HG02885 (cell line): ENCODE results near the gene SENP1.

Experiments used
- ATAC-seq: cut with Tn5 transposase; IDR thresholded peaks from one replicate; pipeline ENCODE4 v1.9.1; 2021; ENCODE audit warnings: mild to moderate bottlenecking; ENCODE audit not compliant: unreplicated experiment, poor library complexity

The SENP1 gene

DNA sequence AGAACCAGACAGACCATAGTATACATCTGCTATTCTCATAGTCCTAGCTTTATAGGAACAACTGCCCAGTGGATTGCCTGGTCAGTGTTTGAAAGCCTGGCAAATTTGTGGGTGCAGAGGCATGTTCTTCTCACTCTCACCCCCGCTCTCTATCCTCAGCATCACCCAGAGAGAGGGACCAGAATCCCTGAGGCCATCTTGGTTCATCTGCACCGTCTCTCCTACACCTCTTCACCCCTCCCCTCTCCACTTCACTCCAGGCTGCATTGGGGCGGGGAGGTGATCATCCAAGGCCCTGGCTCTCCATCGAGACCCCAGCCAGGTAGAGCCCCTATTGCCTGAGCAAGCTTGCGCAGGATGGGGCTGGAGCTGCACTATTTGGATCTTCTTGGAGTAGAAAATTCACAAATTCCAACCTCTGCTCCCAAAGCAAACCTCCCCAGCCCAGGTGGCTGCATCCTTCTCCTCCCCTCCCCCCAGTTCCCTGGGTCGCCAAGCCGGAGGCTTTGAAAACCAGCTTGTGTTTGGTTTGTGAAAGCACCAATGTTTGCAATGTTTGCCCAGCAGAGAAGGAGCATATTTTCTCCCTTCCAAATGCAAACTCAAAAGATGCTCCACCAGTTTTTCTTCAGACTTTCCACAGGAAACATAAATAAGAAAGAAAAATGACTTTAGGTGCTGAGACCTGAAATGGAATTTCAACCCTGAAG, 83.0 kb downstream of the SENP1 start:
- no peak for ATAC-seq

DNA sequence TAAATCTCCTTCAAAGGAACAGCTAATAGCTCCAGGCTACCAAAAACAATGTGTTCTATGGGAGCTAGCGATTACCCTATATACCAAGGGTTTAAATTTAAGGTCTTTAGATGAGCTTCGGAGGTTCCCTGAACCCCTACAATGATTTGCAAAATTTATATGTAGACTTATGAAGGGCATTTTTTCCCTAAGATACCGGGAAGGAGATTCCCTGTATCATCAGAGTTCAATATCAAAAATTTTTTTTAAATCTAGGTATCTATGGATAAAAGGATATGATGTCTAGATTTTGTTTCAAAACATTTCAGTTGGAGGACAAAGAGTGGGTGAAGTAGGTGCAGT, 83.7 kb downstream of the SENP1 start:
- ATAC-seq = no peak

DNA sequence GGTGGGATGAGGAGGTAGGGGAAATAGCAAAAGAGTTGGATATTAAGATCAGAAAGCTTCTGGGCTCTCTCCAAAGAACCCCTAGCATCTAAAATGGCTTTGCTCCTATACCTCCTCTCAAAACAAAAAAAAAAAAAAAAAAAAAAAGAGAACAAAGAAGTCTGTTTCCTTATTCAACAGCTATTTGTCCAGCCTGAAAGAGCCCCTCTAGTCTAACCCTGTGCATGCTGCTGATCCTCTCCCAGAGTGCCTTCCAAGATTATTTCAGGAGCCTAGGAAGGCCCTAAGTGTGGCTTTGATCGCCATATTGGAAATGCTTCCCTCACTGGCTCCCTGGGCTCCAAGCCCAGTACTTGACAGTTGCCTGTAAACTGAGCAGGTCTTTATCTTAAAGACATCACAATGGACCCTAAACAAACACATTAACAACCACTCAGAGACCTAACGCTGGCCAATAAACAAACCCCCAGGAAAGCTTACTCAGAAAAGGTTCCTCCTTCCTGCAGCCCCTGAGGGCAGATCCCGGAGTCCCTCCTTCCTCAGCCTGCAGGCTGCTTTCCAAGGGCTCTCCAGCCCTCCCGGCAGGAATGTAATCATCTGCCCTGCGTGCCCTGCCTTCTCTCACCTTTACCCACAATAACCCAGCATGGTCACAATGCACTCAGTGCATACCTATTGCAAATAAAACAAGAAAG, 84.2 kb downstream of the SENP1 start:
- ATAC-seq = no peak

DNA sequence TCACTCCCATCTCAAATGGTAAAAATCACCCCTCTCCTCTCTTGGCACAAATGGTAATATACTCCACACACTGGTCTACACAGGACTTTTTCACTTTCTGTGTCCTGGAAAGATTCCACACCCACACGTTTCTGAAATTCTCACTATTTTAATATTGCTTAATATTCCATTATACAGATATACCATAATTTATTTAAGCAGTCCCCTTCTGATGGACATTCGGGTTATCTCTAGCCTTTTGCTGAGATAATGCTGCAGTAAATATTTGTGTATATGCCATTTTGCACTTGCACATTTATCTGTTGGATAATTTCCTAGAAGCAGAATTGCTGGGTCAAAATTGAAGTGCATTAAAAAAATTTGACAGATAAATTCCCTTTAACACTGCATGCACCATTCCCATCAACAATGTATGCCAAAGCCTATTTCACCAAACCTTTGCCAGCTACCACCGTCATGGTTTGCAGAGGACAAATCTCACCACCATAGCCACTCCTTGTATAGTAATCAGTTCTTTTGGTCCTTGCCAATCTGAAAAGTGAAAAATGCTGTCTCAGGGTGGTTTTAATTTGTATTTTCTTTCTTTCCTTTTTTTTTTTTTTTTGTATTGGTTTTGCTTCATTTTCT, 86.1 kb downstream of the SENP1 start:
- ATAC-seq = no peak

DNA sequence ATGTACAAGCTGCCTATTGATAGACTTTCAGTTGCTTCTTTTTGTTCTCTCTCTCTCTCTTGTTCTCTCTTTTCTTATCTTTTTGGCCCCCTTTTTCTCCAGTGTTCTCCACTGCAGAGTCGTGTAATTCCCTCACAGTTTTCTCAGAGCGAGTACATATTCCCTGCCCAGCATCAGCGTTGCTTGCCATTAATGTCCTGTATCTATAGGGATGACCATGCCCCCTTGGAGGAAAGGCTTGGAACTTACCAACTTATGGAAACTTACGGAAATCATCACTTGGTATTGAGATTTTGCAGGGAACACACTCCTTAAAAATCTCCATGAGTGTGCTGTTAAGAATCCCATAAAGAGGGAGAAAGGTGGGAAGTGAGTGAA, 87.3 kb downstream of the SENP1 start:
- ATAC-seq = no peak

DNA sequence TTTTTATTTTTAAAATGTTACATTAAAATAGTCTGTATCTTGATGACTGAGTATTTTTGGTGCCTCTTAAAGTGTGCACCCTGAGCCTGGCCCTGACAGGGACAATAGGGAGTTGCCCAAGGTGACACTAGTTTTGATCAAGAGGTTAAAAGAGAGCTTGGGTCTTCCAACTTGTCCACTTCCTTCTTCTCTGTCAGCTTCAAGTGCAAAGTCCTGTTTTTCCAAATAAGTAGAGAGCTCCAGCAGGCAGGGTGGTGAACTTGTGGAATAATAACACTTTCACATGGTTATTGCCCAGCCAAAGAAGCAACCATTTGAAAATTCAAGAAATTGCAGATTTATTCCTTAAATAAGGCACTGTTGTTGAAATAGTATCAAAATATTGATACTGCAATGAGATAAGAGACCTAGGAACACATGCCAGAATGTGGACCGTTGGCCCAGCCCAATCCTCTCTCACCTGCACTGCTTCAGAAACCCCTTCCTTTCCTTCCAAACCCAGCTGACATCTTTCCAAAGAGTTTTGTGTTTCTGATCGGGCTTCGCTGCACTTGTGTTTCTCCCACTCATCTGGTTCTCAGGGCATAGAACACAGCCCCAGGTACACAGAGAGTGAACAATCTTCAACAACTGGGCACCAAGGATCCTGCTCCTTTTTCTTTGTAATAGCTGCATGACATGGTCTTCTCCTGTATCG, 87.8 kb downstream of the SENP1 start:
- ATAC-seq = no peak

DNA sequence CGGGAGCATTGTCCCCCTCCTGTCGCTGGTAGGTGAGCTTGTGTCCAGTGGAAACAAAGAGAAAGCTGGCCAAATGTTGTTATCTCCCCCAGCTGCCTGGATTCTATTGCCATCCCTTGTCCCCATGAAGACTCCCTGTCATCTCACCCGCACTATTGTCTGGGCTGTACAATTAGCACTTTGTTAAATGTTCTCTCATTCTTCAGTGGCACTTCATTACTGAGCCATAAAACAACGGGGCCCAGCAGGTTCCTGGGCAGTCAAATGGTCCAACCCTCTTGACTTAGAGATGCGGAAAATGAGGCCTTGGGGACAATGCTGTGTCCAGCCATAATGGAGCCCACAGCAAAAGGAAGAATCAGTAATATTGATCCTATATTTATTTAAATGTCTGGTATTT, 88.4 kb downstream of the SENP1 start:
- ATAC-seq = no peak

DNA sequence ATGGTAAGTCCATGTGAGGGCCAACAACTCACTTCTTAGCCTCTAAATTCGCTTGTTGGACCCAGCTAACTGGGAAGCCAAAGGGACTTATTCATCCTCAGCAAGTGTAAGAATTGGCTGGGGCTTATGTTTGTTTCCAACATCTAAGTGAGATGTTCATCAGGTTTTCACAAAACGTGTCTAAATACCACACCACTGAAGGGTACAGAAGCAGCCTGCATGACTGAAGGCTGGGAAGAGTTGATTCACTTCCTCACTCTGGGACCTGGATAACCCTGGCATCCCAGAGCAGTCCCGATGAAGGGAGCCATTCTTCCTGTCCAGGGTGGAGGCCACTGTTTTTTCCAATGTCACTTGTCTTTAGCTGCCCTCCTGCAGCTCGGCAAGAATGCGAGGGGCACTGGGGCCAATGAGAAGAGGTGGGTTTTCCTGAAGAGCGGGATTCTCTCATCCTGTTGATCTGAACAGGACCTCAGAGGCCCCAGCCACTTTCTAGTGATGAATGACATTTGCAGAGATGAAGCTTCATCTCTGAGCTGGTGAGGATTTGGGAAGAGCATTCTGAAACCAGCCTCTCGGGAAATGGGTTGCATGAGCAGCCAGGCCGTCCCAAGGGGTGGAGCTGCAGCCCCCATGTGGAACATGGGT, 89.4 kb downstream of the SENP1 start:
- no peak for ATAC-seq

DNA sequence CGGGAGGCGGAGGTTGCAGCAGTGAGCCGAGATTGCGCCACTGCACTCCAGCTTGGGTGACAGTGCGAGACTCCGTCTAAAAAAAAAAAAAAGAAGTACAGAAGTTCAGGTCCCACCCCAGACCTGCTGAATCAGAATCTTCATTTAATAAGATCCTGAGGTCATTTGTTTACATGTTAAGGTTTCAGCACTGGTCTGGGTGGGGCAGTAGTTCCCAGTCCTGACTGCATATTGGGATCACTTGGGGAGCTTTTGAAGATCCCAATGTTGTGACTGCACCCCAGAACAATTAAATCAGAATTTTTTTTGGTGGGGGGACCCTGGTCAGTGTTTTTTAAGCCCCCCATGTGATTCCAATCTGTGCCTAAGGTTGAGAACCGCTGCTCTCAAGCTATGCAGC, 89.9 kb downstream of the SENP1 start:
- ATAC-seq = no peak

DNA sequence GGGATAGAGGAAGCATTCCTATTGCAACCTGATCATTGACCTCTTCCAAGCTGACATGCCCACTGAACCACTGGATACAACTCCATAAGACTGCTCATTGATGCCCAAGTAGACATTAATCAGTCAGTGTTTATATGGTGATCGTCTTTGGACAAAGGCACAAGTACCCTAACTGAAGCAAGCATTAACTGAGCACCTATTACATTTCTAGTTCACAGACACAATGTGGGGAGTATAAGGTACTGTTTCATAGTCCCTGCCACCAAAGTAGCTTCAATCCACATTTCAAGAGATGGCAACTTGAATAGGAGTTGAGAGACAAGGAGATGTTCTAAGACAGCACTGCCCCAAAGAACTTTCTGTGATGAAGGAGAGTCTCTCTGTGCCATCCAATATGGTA, 90.8 kb downstream of the SENP1 start:
- no peak for ATAC-seq

DNA sequence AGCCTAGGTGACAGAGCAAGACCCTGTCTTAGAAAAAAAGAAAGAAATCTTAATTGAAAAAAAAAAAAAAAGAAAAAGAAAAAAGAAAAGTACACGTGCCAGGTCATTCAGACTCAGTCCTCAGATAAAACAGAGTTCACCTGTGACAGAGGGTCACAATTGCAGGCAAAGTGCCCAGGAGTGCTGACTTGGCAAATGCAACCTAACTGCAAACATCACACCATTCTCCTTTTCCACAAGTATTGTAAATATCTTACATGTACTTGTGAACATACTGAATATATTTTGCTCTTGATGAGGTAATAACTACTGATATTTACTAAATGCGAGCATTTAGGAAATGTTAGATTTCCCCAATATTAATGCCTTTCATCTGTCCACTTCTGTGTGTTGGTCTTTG, 92.6 kb downstream of the SENP1 start:
- no peak for ATAC-seq

DNA sequence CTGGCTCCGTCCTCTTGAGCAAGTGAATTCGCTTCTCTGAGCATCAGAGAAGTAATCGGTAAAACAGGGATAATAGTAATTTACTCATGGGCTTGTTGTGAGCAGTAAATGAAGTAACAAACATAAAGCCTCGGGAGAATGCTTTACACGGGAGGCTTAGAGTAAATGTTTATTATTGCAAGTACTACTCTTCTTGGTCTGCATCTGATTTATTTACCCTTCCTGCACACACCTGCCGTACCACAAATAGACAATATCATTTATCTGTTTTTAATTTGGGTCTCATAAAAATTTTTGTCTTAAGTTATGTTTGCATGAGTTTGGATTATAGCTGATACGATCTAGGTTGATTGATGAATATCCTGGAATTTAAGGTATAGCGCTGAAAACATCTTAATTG, 93.8 kb downstream of the SENP1 start:
- ATAC-seq = no peak

DNA sequence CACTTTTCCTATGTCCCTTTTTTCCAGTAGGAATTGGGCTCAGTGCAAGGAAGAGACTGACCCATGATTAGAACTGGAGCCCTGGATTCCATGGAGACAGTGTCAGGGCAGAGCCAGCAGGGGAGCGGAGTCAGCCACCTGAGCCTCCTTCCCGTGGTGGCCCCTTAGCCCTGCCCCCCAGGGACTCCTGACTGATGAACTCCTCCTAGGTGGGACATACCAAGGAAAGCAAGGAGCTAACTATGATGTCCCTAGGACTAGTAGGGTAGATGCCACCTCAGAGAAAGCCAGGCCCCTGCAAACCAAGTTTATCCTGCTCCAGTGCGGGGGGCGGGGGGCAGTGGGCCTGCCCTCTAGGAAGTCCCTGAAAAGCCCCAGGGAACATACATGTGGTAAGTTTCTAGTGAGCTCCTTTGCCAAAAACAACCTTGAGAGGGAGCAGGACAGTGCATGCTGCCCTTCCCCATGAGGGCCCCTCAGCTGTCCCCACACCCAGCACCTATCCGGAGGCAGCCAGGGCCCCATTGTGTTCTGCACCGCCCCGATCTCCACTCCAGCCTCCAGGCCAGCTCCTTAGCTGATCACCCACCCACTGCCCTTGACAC, 95.4 kb downstream of the SENP1 start:
- no peak for ATAC-seq

DNA sequence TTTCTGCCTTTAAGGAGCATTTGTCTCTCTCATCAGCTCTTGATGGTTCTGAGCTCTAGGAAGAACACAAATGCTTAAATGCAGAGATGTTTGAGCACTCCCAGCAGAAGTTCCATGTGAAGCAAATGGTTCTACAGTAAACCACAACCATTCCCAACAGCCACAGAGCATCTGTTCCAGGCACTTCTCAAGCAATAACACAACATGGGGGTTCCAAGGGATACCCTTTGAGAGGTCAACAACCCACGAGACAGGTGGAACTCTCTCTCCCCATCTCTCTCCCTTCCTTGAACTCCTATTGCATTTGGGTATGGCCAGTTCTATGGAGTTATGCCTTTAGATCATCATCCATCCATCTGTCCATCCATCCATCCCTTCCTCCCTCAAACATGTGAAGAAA, 96.4 kb downstream of the SENP1 start:
- ATAC-seq = no peak

DNA sequence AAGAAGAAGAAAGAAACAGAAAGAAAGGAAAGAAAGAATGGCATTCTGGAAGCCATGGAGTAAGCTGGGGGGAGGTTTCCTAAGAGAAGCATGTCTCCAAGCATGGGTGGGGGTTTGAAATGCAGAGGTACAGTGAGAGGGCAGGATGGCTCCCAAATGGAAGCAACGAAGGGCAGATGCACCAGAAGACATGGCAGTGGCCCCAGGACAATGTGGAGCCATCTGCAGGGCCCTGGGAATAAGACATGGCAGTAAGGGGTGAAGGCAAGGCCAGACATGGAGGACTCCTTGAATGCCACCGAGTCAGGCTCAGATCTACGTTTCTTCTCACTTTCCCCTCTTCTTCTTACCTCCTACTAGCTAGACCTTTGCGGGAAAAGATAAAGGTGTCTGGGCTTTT, 96.9 kb downstream of the SENP1 start:
- no peak for ATAC-seq

DNA sequence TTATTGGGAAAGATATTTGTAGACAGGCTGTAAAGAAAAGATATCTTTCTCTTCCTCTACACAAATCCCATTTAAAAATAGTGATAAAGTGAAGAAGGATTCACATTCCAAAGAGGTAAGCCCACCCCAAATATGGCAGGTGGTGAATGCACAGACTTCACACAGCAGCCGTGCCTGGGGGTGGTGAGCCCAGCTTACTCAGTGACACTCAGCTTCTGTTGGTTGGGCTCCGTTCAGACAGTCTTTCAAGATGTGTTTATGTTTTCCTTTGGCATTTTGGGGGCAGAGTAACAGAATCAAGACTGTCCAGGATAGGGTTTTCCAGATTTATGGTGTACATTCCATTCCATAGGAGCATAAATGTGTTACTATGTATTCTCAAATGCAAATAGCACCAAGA, 97.5 kb downstream of the SENP1 start:
- no peak for ATAC-seq

DNA sequence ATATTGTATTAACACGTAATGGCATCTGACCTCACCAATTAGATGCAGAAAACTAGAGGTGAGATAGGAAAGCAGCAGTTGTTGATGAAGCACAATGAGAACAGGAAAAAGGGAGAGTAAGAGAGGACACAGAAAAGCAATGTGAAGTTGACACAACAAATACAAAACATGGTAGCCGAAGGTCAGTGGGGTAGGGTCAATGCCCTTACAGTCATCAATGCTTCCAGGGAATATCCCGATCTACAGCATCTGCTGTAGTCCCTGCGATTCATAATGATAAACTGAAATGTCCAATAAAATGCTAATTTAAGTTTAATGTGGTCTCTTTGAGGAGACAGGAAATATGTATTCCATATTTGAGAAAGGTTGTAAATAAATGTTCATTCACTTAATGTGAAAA, 98.7 kb downstream of the SENP1 start:
- no peak for ATAC-seq

DNA sequence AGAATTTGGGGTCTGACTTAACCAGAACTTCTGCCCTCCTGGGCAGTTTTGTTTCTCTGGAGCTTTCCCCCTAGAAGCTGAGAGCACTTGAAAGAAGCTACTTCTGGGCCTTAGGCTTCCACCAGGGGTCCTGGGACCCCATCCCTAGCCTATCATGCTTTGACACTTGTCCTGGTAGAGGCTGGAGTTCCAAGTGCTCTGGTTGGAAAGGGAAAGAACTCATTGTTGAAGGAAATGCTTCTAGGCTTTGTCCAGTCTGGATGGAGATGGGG, 100.2 kb downstream of the SENP1 start:
- ATAC-seq = no peak

DNA sequence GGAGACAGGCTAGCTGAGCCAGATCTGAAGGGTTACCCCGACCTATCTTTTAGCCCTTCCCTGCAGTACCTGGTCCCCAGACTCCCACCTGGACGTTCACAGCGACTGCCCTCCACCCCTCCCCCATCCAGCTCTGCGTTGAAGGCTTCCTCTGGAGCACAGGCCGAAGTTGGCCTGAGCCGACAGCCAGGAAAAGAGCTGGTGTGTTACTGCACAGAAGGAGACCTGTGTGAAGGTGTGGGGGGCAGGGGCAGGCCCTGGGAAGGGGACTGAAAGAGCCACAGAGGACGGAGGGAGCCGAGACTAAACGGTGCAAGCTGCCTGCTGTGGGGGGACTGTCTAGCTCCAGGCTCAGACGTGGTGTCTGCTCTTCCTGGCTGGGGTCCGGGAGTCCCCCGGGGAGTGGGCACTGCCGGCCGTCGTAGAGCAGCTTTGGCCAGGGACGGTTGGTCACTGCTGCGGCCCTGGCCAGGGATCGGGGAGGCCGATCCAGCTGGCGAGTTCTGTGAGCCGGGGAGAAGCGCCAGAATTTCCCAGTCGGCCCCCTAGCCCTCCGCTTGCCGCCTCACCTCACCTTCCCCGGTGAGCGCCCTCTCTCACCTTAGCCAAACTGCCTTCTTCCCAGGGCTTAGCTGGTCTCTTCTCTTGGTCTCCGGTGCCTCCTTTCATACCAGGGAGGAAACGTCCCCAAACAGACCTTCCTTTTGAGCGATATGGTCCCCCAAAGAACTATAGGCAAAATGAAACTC, 100.7 kb downstream of the SENP1 start:
- ATAC-seq = no peak
